A673 (cell line): ENCODE data around the gene SNAP91. TPM values are rescaled to one million over a fixed set of nuclear protein-coding genes. Genes with fewer than 3 reads are reported as not detected.

ENCODE experiments used
- BruUV-seq: library from RNA; stranded (reverse); fragments of 400-500 nt; replicated peaks from 2 replicates; lab custom pipeline; 2021; lab: Mats Ljungman, UMichigan
- CTCF ChIA-PET: fragments of 300-600 bp; sonication (Branson Sonifier 250); formaldehyde crosslinking; loops from one replicate; lab custom pipeline; 2022; ENCODE audit warnings: antibody characterized with exemption; lab: Charles Lee
- POLR2A ChIA-PET: fragments of 300-600 bp; sonication (Branson Sonifier 250); formaldehyde crosslinking; loops from one replicate; lab custom pipeline; 2022; ENCODE audit warnings: antibody characterized with exemption; ENCODE audit not compliant: low non-redundant PET; lab: Charles Lee
- DNase-seq: peaks from one replicate; pipeline ENCODE4 v3.0.0-alpha.2; 2015; ENCODE audit warnings: low spot score
- H3K27ac ChIP-seq: fragments of 200-600 bp; sonication (generic); 2 replicates; pipeline ENCODE4 v1.5.1; 2016; ENCODE audit warnings: mixed run types, low read depth, mild to moderate bottlenecking, mixed read lengths, antibody characterized with exemption, low read length; ENCODE audit not compliant: poor library complexity, severe bottlenecking
- H3K27me3 ChIP-seq: fragments of 200-600 bp; sonication (generic); replicated peaks from 2 replicates; pipeline ENCODE4 v1.6.1; 2017; ENCODE audit warnings: mixed run types, low read depth, mild to moderate bottlenecking, mixed read lengths, antibody characterized with exemption, low read length; ENCODE audit not compliant: insufficient read depth, poor library complexity
- H3K36me3 ChIP-seq: fragments of 200-600 bp; sonication (generic); 2 replicates; pipeline ENCODE4 v1.6.1; 2016; ENCODE audit warnings: mixed run types, mild to moderate bottlenecking, mixed read lengths, antibody characterized with exemption, low read length; ENCODE audit not compliant: insufficient read depth, poor library complexity, severe bottlenecking
- H3K4me1 ChIP-seq: fragments of 200-600 bp; sonication (generic); 2 replicates; pipeline ENCODE4 v1.6.1; 2017; ENCODE audit warnings: mixed run types, mild to moderate bottlenecking, mixed read lengths, antibody characterized with exemption, low read length; ENCODE audit not compliant: insufficient read depth, poor library complexity, severe bottlenecking
- H3K4me3 ChIP-seq: fragments of 200-600 bp; sonication (generic); 2 replicates; pipeline ENCODE4 v1.5.1; 2016; ENCODE audit warnings: low read depth, mixed run types, mild to moderate bottlenecking, mixed read lengths, low read length; ENCODE audit not compliant: poor library complexity, severe bottlenecking
- H3K9me3 ChIP-seq: fragments of 200-600 bp; sonication (generic); 2 replicates; pipeline ENCODE4 v1.6.1; 2016; ENCODE audit warnings: mixed run types, low read depth, mild to moderate bottlenecking, mixed read lengths, antibody characterized with exemption, low read length; ENCODE audit not compliant: poor library complexity, severe bottlenecking
- EZH2 ChIP-seq: fragments of 200-600 bp; sonication (generic); IDR thresholded peaks from 2 replicates; pipeline ENCODE4 v1.6.1; 2017; ENCODE audit warnings: borderline replicate concordance, low read depth, mild to moderate bottlenecking, mixed read lengths, antibody characterized with exemption, low read length; ENCODE audit not compliant: poor library complexity, severe bottlenecking
- intact Hi-C: fragments of 100-400 bp; cut with micrococcal nuclease; formaldehyde crosslinking; loops from one replicate; pipeline ENCODE4 v1.10.0; 2022; ENCODE audit not compliant: unreplicated experiment
- total RNA-seq: library from RNA; stranded (reverse); gene quantifications from 2 replicates; pipeline ENCODE4 v1.2.3, GENCODE V29; 2021
- TF ChIP-seq, protein P1 (sequence below): fragments of 300-800, 200-600 bp; sonication (generic); conservative IDR thresholded peaks from 2 replicates; pipeline ENCODE4 v1.5.1; 2017; ENCODE audit warnings: low read depth, mild to moderate bottlenecking, antibody characterized with exemption, low read length, moderate library complexity, mixed read lengths

SNAP91 gene
- total RNA-seq, 1 experiment from 2014 or later = 0.62 TPM

DNA sequence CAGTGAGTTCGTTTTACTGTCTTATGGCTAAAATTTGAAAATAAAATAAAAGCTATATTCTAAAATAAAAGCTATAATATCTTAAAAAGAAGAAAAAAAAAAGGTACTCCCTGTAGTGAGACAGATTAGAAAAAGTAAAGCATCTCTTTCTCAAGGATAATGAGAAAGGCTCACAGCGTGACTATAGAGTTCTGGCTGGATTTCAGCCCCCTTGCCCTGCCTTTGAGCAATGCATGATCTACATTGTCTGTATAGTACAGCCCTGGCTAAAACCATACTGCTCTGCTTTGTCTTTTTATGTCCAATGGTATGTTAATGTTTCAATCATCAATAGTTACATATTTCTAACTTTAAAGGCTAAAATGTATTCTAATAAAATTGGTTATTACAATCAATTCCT, 105.3 kb downstream of the SNAP91 start:
- Histone ChIP-seq H3K9me3 (no peaks in the 10 kb centered on the region), H3K36me3 (no peaks in the 10 kb centered on the region), H3K4me1 (no peaks in the 10 kb centered on the region), H3K27ac (no peak overlapping the region), H3K27me3 (no peaks in the 10 kb centered on the region), H3K4me3 (no peak overlapping the region)
- ChIA-PET CTCF (no interaction called here), POLR2A (interaction anchor here (0.7 kb wide), 1 partner anchor 286 kb away, joined by 3 read pairs; no protein-coding TSS in a partner anchor)
- no peak for DNase-seq
- intact Hi-C loops = no loop called here
- BruUV-seq = no TSS peak
- TF ChIP-seq EZH2 = no peak
- TF ChIP-seq, protein P1, sequence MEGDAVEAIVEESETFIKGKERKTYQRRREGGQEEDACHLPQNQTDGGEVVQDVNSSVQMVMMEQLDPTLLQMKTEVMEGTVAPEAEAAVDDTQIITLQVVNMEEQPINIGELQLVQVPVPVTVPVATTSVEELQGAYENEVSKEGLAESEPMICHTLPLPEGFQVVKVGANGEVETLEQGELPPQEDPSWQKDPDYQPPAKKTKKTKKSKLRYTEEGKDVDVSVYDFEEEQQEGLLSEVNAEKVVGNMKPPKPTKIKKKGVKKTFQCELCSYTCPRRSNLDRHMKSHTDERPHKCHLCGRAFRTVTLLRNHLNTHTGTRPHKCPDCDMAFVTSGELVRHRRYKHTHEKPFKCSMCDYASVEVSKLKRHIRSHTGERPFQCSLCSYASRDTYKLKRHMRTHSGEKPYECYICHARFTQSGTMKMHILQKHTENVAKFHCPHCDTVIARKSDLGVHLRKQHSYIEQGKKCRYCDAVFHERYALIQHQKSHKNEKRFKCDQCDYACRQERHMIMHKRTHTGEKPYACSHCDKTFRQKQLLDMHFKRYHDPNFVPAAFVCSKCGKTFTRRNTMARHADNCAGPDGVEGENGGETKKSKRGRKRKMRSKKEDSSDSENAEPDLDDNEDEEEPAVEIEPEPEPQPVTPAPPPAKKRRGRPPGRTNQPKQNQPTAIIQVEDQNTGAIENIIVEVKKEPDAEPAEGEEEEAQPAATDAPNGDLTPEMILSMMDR = no peak

DNA sequence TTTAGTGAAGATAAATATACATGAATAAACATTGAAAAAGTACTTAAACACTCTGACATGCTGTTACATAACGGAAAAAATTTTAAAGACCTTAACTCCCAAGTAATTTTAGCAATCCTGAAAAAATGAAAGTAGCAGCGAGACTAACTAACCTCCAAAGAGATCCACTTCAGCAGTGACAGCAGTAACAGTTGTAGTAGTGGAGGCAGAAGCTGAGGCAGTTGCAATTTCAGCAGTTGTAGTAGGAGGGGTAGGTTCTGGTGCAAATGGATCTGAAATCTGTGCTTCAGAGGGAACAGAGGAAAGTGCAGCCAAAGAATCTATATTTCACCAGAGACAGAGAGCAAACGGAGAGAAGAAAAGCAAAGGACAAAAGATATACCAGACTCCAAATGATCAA, 107.8 kb downstream of the SNAP91 start:
- ChIA-PET POLR2A (no interaction called here), CTCF (no interaction called here)
- Histone ChIP-seq H3K27ac (no peak overlapping the region), H3K9me3 (no peaks in the 10 kb centered on the region), H3K4me1 (no peaks in the 10 kb centered on the region), H3K36me3 (no peaks in the 10 kb centered on the region), H3K27me3 (no peaks in the 10 kb centered on the region), H3K4me3 (no peak overlapping the region)
- intact Hi-C loops = no loop called here
- TF ChIP-seq EZH2 = no peak
- TF ChIP-seq, protein P1 = no peak
- DNase-seq = no peak
- no TSS peak for BruUV-seq

DNA sequence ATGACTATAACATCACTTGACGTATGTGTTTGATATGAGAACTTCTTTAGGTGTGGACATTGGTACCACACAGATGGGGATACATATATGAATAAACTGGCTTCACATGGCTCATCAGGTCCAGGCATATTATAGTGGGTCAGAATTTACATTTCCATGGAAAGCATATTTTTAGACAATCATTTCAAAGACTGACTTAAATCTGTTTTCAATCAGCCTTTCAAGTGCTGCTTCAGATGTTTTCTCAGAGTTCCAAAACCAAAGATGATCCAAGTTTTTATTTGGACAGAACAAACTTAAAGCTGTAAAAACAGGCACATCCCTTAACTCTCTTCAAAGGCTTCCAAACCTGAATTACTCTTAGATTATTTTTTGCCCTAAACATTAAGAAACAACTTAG, 108.4 kb downstream of the SNAP91 start:
- CTCF ChIA-PET = no interaction called here
- Histone ChIP-seq H3K36me3 (no peaks in the 10 kb centered on the region), H3K27ac (no peak overlapping the region), H3K9me3 (no peaks in the 10 kb centered on the region), H3K27me3 (no peaks in the 10 kb centered on the region), H3K4me3 (no peak overlapping the region), H3K4me1 (no peaks in the 10 kb centered on the region)
- BruUV-seq = no TSS peak
- POLR2A ChIA-PET = no interaction called here
- TF ChIP-seq, protein P1 = no peak
- TF ChIP-seq EZH2 = no peak
- intact Hi-C loops = no loop called here
- no peak for DNase-seq
